ENCODE data around the gene NLGN1.

DNA sequence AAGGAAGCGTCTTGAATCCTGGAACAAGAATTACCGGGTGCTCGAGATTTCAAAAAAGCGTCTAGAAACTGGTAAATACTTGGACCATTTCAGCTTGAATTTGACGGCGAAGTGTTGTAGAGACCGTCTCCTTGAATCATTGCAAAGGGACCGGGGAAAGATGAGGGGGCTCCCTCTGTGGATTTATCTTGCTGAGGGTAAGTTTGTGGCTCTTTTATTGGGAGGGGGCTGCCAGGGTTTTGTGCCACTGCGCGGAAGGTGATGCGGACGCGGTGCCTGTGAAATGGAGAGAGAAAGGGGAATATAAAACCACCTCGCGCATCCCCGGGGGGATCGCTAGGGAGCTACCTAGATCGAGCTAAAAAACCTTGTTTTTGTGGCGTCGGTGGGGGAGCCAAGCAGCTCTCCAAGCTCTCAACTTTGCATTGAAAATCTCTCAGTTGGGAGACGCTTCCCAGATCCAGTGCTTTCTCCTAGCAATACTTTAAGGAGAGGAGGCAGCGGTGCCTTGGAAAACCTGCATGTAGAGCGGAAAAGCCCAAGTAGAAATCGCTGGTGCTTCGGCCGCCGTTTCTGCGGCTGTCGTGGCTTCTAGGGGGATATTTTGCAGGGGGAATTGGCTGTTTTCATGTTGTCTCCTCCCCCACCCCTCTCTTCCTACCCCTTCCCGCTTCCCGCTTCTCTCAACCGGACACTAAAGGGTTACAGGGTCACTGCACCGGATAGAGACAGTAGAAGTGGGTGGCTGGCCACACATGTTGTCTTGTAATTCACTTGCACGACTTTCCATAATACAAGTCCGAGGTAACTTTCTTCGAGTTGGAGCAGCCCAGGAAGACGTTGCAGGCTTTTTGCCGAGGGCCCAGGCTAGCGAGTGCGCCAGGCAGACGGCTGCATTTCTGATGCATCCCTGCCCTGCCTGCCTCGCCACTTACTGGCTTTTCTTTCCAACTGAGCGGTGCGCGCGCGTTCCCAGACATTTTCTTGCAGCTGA is 187.6 kb downstream of the NLGN1 start:
- TF ChIP-seq, protein P1, sequence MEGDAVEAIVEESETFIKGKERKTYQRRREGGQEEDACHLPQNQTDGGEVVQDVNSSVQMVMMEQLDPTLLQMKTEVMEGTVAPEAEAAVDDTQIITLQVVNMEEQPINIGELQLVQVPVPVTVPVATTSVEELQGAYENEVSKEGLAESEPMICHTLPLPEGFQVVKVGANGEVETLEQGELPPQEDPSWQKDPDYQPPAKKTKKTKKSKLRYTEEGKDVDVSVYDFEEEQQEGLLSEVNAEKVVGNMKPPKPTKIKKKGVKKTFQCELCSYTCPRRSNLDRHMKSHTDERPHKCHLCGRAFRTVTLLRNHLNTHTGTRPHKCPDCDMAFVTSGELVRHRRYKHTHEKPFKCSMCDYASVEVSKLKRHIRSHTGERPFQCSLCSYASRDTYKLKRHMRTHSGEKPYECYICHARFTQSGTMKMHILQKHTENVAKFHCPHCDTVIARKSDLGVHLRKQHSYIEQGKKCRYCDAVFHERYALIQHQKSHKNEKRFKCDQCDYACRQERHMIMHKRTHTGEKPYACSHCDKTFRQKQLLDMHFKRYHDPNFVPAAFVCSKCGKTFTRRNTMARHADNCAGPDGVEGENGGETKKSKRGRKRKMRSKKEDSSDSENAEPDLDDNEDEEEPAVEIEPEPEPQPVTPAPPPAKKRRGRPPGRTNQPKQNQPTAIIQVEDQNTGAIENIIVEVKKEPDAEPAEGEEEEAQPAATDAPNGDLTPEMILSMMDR (IDR thresholded peaks at IDR 0.05): no peak
- no peak for TF ChIP-seq POLR2A (IDR thresholded peaks at IDR 0.05)

All from lower leg skin (tissue), 3 donors.